Gastroesophageal sphincter (tissue), 4 donors: ENCODE data around the gene TAPT1. TPM values are rescaled to one million over a fixed set of nuclear protein-coding genes. Genes with fewer than 3 reads are reported as not detected.
"Not testable (repeated sequence)": the region's sequence is repeated elsewhere in the genome, so short reads cannot be mapped to it uniquely, and the experiment has no call there.

Experiments used
- ATAC-seq: fragments of 150-250 bp; one replicate; pipeline ENCODE4 v1.9.1; 2016; ENCODE audit warnings: mild to moderate bottlenecking, moderate library complexity
- H3K27ac ChIP-seq, 4 donors: fragments of 200-600 bp; sonication (generic) in 3 of 4; 1 replicate in 3 of 4; 2 replicates in 1 of 4; pipeline ENCODE4 v1.5.1; 2016 to 2019
- H3K27me3 ChIP-seq: fragments of 200-600 bp; sonication (generic); one replicate; pipeline ENCODE4 v1.5.1; 2019
- H3K36me3 ChIP-seq, 2 donors: fragments of 200-600 bp; sonication (generic); one replicate each; pipeline ENCODE4 v1.5.1; 2019; ENCODE audit warnings: control low read depth in 1 of 2
- H3K4me1 ChIP-seq, 3 donors: fragments of 200-600 bp; sonication (generic); 1 replicate in 2 of 3; 2 replicates in 1 of 3; pipeline ENCODE4 v1.5.1; 2016 to 2019; ENCODE audit warnings: control low read depth in 2 of 3
- H3K4me3 ChIP-seq, 2 donors: fragments of 200-600 bp; sonication (generic); one replicate each; pipeline ENCODE4 v1.5.1; 2019; ENCODE audit warnings: mild to moderate bottlenecking in 1 of 2, moderate library complexity in 1 of 2
- H3K9me3 ChIP-seq, 3 donors: fragments of 200-600 bp; sonication (generic); one replicate each; pipeline ENCODE4 v1.5.1; 2017 to 2019; ENCODE audit warnings: control low read depth in 2 of 3
- CTCF ChIP-seq, 4 experiments: fragments of 200-600 bp in 2 of 4; fragments of 450-650 bp in 2 of 4; sonication (generic) in 1 of 4; IDR thresholded peaks; one replicate each; pipeline ENCODE4 v1.5.1; 2017 to 2019; ENCODE audit warnings: antibody characterized with exemption in 4 of 4, mild to moderate bottlenecking in 2 of 4, moderate library complexity in 2 of 4
- EP300 ChIP-seq: sonication (generic); formaldehyde crosslinking; IDR thresholded peaks from one replicate; pipeline ENCODE4 v1.6.1; 2017; ENCODE audit warnings: antibody characterized with exemption, mild to moderate bottlenecking
- POLR2A ChIP-seq, 2 donors: fragments of 450-650 bp; IDR thresholded peaks; one replicate each; pipeline ENCODE4 v1.6.1; 2017; ENCODE audit warnings: antibody characterized with exemption in 2 of 2, mild to moderate bottlenecking in 2 of 2, moderate library complexity in 1 of 2
- POLR2AphosphoS5 ChIP-seq: sonication (generic); formaldehyde crosslinking; IDR thresholded peaks from one replicate; pipeline ENCODE4 v1.6.1; 2017; ENCODE audit warnings: antibody characterized with exemption
- WGBS, 2 donors: methylation state at CpG; one replicate each; pipeline ENCODE4 v1.1.5; 2018; ENCODE audit warnings: low coverage in 1 of 2; 5-methylcytosine and 5-hydroxymethylcytosine counted together
- total RNA-seq, 4 donors: library from RNA; depleted of rRNA; stranded (reverse); fragments of >200 nt; gene quantifications; one replicate each; pipeline ENCODE4 v1.1.0, GENCODE V29; 2016

The TAPT1 gene
- 10 to 100 TPM; 29.9 to 40.4 (median 35.9) TPM for total RNA-seq

GRCh38 chr4:16225863-16226815 lies at the start of gene TAPT1:
Gene TAPT1 (minus strand): TSS chr4:16226471. CDS start chr4:16226457, 14 bp downstream.
- Histone ChIP-seq H3K4me1 (peaks cover 9 to 67% (median 17%) of the 10 kb centered on the region in 3 donors), H3K27me3 (no peaks in the 10 kb centered on the region), H3K36me3 (no peaks in the 10 kb centered on the region), H3K9me3 (no peaks in the 10 kb centered on the region), H3K4me3 (peak within 1 kb of the TSS; percentile 63 to 82), H3K27ac (peak within 1 kb of the TSS; percentile 87 to 99 (median 99))
- peak; percentile 56 for TF ChIP-seq POLR2AphosphoS5
- TF ChIP-seq CTCF (IDR thresholded peaks at IDR 0.05), result peak in 1 of 4 experiments; percentile 4
- no peak for TF ChIP-seq EP300
- peak; percentile 26 to 59 for TF ChIP-seq POLR2A (IDR thresholded peaks at IDR 0.05)
- peak; percentile 94 for ATAC-seq
- 0 to 10% methylated on average over 2 to 7 of the region's 143 CpGs for WGBS, 2 donors

- Histone ChIP-seq H3K27me3 (no peaks in the 10 kb centered on the region), H3K9me3 (no peaks in the 10 kb centered on the region), H3K4me1 (peaks cover 0 to 5% (median 0%) of the 10 kb centered on the region in 3 donors), H3K4me3 (no peak overlapping the region), H3K36me3 (no peaks in the 10 kb centered on the region), H3K27ac (no peak overlapping the region)
- no peak for TF ChIP-seq EP300
- no peak for TF ChIP-seq POLR2A (IDR thresholded peaks at IDR 0.05)
- no peak for TF ChIP-seq CTCF (IDR thresholded peaks at IDR 0.05)
- TF ChIP-seq POLR2AphosphoS5, result no peak
- WGBS, 2 donors, result 50 to 100% methylated on average over 2 to 4 of the region's 4 CpGs
- ATAC-seq, result no peak
These were observed 45.1 kb upstream of the TAPT1 start for GRCh38 chr4:16271411-16271810.

GRCh38 chr4:16270454-16271328 lies 44.4 kb upstream of the TAPT1 start:
- H3K27ac ChIP-seq, result no peak overlapping the region
- H3K27me3 ChIP-seq, result no peaks in the 10 kb centered on the region
- TF ChIP-seq CTCF (IDR thresholded peaks at IDR 0.05), result no peak
- TF ChIP-seq POLR2AphosphoS5, result no peak
- no peak for TF ChIP-seq POLR2A (IDR thresholded peaks at IDR 0.05)
- TF ChIP-seq EP300, result no peak
- WGBS, 2 donors, result 72 to 80% methylated on average over 6 of the region's 6 CpGs
- H3K36me3 ChIP-seq, result no peaks in the 10 kb centered on the region
- no peaks in the 10 kb centered on the region for H3K9me3 ChIP-seq
- H3K4me1 ChIP-seq, result peaks cover 0 to 5% (median 0%) of the 10 kb centered on the region in 3 donors
- ATAC-seq, result no peak
- H3K4me3 ChIP-seq, result no peak overlapping the region

GRCh38 chr4:16269742-16270453 lies 43.6 kb upstream of the TAPT1 start:
- H3K4me3 ChIP-seq, H3K4me1 ChIP-seq, H3K27ac ChIP-seq, H3K27me3 ChIP-seq, H3K36me3 ChIP-seq, ATAC-seq, H3K9me3 ChIP-seq: not testable (repeated sequence)
- 54 to 56% methylated on average over 4 of the region's 4 CpGs for WGBS, 2 donors

- Histone ChIP-seq H3K27ac (no peak overlapping the region), H3K4me1 (peaks cover 0 to 9% (median 0%) of the 10 kb centered on the region in 3 donors), H3K4me3 (no peak overlapping the region), H3K36me3 (no peaks in the 10 kb centered on the region), H3K9me3 (no peaks in the 10 kb centered on the region), H3K27me3 (no peaks in the 10 kb centered on the region)
- TF ChIP-seq POLR2A (IDR thresholded peaks at IDR 0.05), result no peak
- no peak for TF ChIP-seq EP300
- WGBS, 2 donors, result 20% methylated on average over 1 of the region's 1 CpG; no CpG with 5 or more reads in 1 of the 2 donors
- no peak for ATAC-seq
These were observed 43.0 kb upstream of the TAPT1 start for GRCh38 chr4:16269240-16269639.
